HepG2 (cell line): ENCODE measurements around the gene WDR86. TPM values are rescaled to one million over a fixed set of nuclear protein-coding genes. Genes with fewer than 3 reads are reported as not detected.

Experiments used
- ATAC-seq: fragments of 200-7000 bp; cut with Tn5 transposase; 3 replicates; pipeline ENCODE4 v1.9.1; 2020; ENCODE audit warnings: mild to moderate bottlenecking, moderate library complexity
- BruUV-seq: library from RNA; stranded (reverse); fragments of 400-500 nt; replicated peaks from 2 replicates; lab custom pipeline; 2021; lab: Mats Ljungman, UMichigan
- CTCF ChIA-PET: fragments of 300-600 bp; formaldehyde crosslinking; extraction: SDS; loops from one replicate; lab custom pipeline; 2021; ENCODE audit warnings: low total read pairs, inconsistent platforms, low intra/inter-chr PET ratio; lab: Yijun Ruan, JAX
- POLR2A ChIA-PET: fragments of 350-600 bp; sonication (Branson Sonifier 250); formaldehyde crosslinking; loops from one replicate; lab custom pipeline; 2020; ENCODE audit warnings: antibody characterized with exemption, inconsistent platforms; lab: Yijun Ruan, JAX
- DNase-seq: peaks from one replicate; pipeline ENCODE4 v3.0.0-alpha.2; 2015; ENCODE audit warnings: low spot score
- FAIRE-seq: peaks from 3 replicates; lab custom pipeline; 2011; peaks lifted over from hg19 to GRCh38; lab: Jason Lieb, UNC
- H2AFZ ChIP-seq: one replicate; pipeline ENCODE4 v1.6.1; 2011; ENCODE audit warnings: low read length, inconsistent platforms
- H3K27ac ChIP-seq: fragments of 300-600 bp; 3 replicates; pipeline ENCODE4 v1.8.0; 2011; ENCODE audit warnings: mixed run types, mild to moderate bottlenecking, mixed read lengths, low read length, inconsistent platforms; ENCODE audit not compliant: insufficient read depth; ENCODE audit errors: extremely low read length
- H3K27me3 ChIP-seq, 2 experiments: fragments of 200-600 bp in 1 of 2; 2 replicates in 1 of 2; 3 replicates in 1 of 2; pipeline versions ENCODE4 v1.6.0 to v1.8.0; 2011; ENCODE audit warnings: low read length in 2 of 2, mild to moderate bottlenecking in 2 of 2, moderate library complexity in 2 of 2, inconsistent platforms in 1 of 2; ENCODE audit not compliant: insufficient read depth in 2 of 2, control insufficient read depth in 1 of 2
- H3K36me3 ChIP-seq, 2 experiments: fragments of 200-600 bp in 1 of 2; replicated peaks in 1 of 2; 2 replicates in 1 of 2; 3 replicates in 1 of 2; pipeline versions ENCODE4 v1.5.1 to v1.8.0; 2011; ENCODE audit warnings: low read length in 2 of 2, inconsistent platforms in 1 of 2; ENCODE audit not compliant: insufficient read depth in 2 of 2, control insufficient read depth in 1 of 2
- H3K4me1 ChIP-seq: 2 replicates; pipeline ENCODE4 v1.5.1; 2012; ENCODE audit warnings: low read length, inconsistent platforms; ENCODE audit not compliant: insufficient read depth
- H3K4me2 ChIP-seq: 2 replicates; pipeline ENCODE4 v1.6.0; 2011; ENCODE audit warnings: low read depth, low read length, inconsistent platforms
- H3K4me3 ChIP-seq, 3 experiments: fragments of 200-600 bp in 1 of 3; sonication (generic), shearing (Covaris generic) in 1 of 3; replicated peaks in 1 of 3; 2 replicates each; pipeline ENCODE4 v1.5.1; 2011 to 2016; ENCODE audit warnings: low read length in 3 of 3, inconsistent platforms in 2 of 3, low read depth in 2 of 3, mild to moderate bottlenecking in 2 of 3, control low read depth in 1 of 3, mixed read lengths in 1 of 3; ENCODE audit not compliant: insufficient read depth in 1 of 3
- H3K79me2 ChIP-seq: one replicate; pipeline ENCODE4 v1.6.1; 2011; ENCODE audit warnings: low read length, inconsistent platforms; ENCODE audit not compliant: insufficient read depth
- H3K9ac ChIP-seq: 2 replicates; pipeline ENCODE4 v1.6.0; 2011; ENCODE audit warnings: mild to moderate bottlenecking, low read depth, low read length, inconsistent platforms; ENCODE audit not compliant: insufficient read depth
- H3K9me3 ChIP-seq: 2 replicates; pipeline ENCODE4 v1.5.1; 2012; ENCODE audit warnings: mild to moderate bottlenecking, low read length
- H4K20me1 ChIP-seq: 2 replicates; pipeline ENCODE4 v1.6.0; 2011; ENCODE audit warnings: inconsistent platforms, mild to moderate bottlenecking, low read length, moderate library complexity; ENCODE audit not compliant: insufficient read depth
- EZH2 ChIP-seq: conservative IDR thresholded peaks from 2 replicates; pipeline ENCODE4 v1.6.1; 2012; ENCODE audit warnings: mild to moderate bottlenecking, low read depth, low read length, moderate library complexity
- NCOA5 ChIP-seq: sonication (generic); formaldehyde crosslinking; IDR thresholded peaks from 2 replicates; pipeline ENCODE4 v1.4.0; 2020; ENCODE audit warnings: missing genetic modification reagents
- PLSCR1 ChIP-seq: sonication (generic); formaldehyde crosslinking; IDR thresholded peaks from 2 replicates; pipeline ENCODE4 v1.5.0; 2020; ENCODE audit warnings: missing genetic modification reagents, mild to moderate bottlenecking, borderline replicate concordance
- ZBTB21 ChIP-seq: sonication (generic); formaldehyde crosslinking; IDR thresholded peaks from 2 replicates; pipeline ENCODE4 v1.4.0; 2020; ENCODE audit warnings: missing genetic modification reagents
- WGBS: methylation state at CpG from one replicate; pipeline ENCODE4 v1.1.6; 2017; ENCODE audit warnings: low lambda C conversion rate; 5-methylcytosine and 5-hydroxymethylcytosine counted together
- in situ Hi-C: cut with HindIII; loops from 2 replicates; pipeline ENCODE4 v1.10.0; 2017; ENCODE audit warnings: low pct_unique_long_range_greater_than_20kb; ENCODE audit not compliant: extremely low pct_ligation_motif_present
- intact Hi-C: fragments of 100-400 bp; cut with micrococcal nuclease; formaldehyde crosslinking; loops from one replicate; pipeline ENCODE4 v1.10.0; 2022; ENCODE audit not compliant: unreplicated experiment
- polyA plus RNA-seq, 8 experiments: library from polyadenylated mRNA; depleted of rRNA in 3 of 8; stranded (reverse) in 7 of 8; unstranded in 1 of 8; fragments of >200 nt; fragmentation: Illumina TruSeq in 4 of 8; extraction: Trizol in 4 of 8; gene quantifications; 2 replicates each; pipeline versions ENCODE4 v1.2.1 to v1.2.3, GENCODE V29; 2011 to 2016; ENCODE audit warnings: low read depth in 4 of 8, missing spikeins in 1 of 8, mixed read lengths in 1 of 8; ENCODE audit not compliant: insufficient read depth in 1 of 8
- total RNA-seq, 5 experiments: library from RNA; depleted of rRNA; stranded (reverse); fragments of >200 nt; fragmentation: Illumina TruSeq; extraction: Trizol; gene quantifications; 2 replicates each; pipeline ENCODE4 v1.2.3, GENCODE V29; 2016; ENCODE audit warnings: low read depth in 1 of 5
- TF ChIP-seq, protein P1 (sequence below): fragments of 450-650 bp; IDR thresholded peaks from 2 replicates; pipeline ENCODE4 v1.6.1; 2016

The WDR86 gene
- total and polyA plus RNA-seq, 2 of the 13 experiments (the other 11 are each of a cell fraction or from before 2014, with no cell fraction given), result 0.11 to 2.9 TPM

GRCh38 chr7:151403764-151404163, 6.1 kb downstream of the WDR86 start:
- Histone ChIP-seq H4K20me1 (no peaks in the 10 kb centered on the region), H3K4me3 (no peak overlapping the region), H3K9me3 (no peaks in the 10 kb centered on the region), H2AFZ (no peak overlapping the region), H3K79me2 (no peaks in the 10 kb centered on the region), H3K27me3 (peaks cover 0 to 49% of the 10 kb centered on the region in 2 experiments; a peak in 3 of 5 replicates), H3K27ac (no peak overlapping the region), H3K36me3 (no peaks in the 10 kb centered on the region), H3K9ac (no peak overlapping the region), H3K4me1 (peaks cover 56% of the 10 kb centered on the region), H3K4me2 (no peak overlapping the region)
- TF ChIP-seq, protein P1, sequence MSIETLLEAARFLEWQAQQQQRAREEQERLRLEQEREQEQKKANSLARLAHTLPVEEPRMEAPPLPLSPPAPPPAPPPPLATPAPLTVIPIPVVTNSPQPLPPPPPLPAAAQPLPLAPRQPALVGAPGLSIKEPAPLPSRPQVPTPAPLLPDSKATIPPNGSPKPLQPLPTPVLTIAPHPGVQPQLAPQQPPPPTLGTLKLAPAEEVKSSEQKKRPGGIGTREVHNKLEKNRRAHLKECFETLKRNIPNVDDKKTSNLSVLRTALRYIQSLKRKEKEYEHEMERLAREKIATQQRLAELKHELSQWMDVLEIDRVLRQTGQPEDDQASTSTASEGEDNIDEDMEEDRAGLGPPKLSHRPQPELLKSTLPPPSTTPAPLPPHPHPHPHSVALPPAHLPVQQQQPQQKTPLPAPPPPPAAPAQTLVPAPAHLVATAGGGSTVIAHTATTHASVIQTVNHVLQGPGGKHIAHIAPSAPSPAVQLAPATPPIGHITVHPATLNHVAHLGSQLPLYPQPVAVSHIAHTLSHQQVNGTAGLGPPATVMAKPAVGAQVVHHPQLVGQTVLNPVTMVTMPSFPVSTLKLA, result no peak
- 0 out of 2 replicates have a peak, but pooled peaks have one; percentile 51 for TF ChIP-seq EZH2
- FAIRE-seq (no peak), DNase-seq (no peak), ATAC-seq (no peak)
- ChIA-PET CTCF (no interaction called here), POLR2A (no interaction called here)
- 87% methylated on average over 5 of the region's 9 CpGs for WGBS
- BruUV-seq, result no TSS peak
- intact Hi-C loops, result no loop called here
- in situ Hi-C loops, result no loop called here

- Histone ChIP-seq H3K4me1 (peaks cover 41% of the 10 kb centered on the region), H3K9me3 (no peaks in the 10 kb centered on the region), H3K36me3 (no peaks in the 10 kb centered on the region), H3K4me3 (no peak overlapping the region)
- CTCF ChIA-PET, result no interaction called here
- no peak for DNase-seq
- FAIRE-seq, result no peak
- 51% methylated on average over 15 of the region's 16 CpGs for WGBS
- peak; percentile 24; the same call in 1 of the 3 replicates for ATAC-seq
- POLR2A ChIA-PET, result no interaction called here
- TF ChIP-seq NCOA5 (CRISPR knock-in tag) (no peak), PLSCR1 (CRISPR knock-in tag) (no peak), ZBTB21 (CRISPR knock-in tag) (no peak)
- TF ChIP-seq, all 625 proteins: peak for 0
- in situ Hi-C loops, result no loop called here
- no peak overlapping the region for H3K9ac ChIP-seq
- H3K27ac ChIP-seq, result no peak overlapping the region
- no TSS peak for BruUV-seq
- H2AFZ ChIP-seq, result no peak overlapping the region
- H3K79me2 ChIP-seq, result no peaks in the 10 kb centered on the region
- peaks cover 0 to 45% of the 10 kb centered on the region in 2 experiments; a peak in 3 of 5 replicates for H3K27me3 ChIP-seq
- H4K20me1 ChIP-seq, result no peaks in the 10 kb centered on the region
- intact Hi-C loops, result no loop called here
- H3K4me2 ChIP-seq, result no peak overlapping the region
Observed at GRCh38 chr7:151402029-151402835, 7.6 kb downstream of the WDR86 start.
